Dedifferentiated amniotic fluid mesenchymal stem cell (primary cell): ENCODE measurements around the gene TROAP.
A peak's percentile ranks its signal among the peaks of the same experiment; 100 is the strongest.
"Not testable (repeated sequence)": the region's sequence is repeated elsewhere in the genome, so short reads cannot be mapped to it uniquely, and the experiment has no call there.

ENCODE experiments used
- DNase-seq: peaks from one replicate; pipeline ENCODE4 v3.0.0-alpha.2; 2016; ENCODE audit errors: extremely low spot score

The TROAP gene, protein sequence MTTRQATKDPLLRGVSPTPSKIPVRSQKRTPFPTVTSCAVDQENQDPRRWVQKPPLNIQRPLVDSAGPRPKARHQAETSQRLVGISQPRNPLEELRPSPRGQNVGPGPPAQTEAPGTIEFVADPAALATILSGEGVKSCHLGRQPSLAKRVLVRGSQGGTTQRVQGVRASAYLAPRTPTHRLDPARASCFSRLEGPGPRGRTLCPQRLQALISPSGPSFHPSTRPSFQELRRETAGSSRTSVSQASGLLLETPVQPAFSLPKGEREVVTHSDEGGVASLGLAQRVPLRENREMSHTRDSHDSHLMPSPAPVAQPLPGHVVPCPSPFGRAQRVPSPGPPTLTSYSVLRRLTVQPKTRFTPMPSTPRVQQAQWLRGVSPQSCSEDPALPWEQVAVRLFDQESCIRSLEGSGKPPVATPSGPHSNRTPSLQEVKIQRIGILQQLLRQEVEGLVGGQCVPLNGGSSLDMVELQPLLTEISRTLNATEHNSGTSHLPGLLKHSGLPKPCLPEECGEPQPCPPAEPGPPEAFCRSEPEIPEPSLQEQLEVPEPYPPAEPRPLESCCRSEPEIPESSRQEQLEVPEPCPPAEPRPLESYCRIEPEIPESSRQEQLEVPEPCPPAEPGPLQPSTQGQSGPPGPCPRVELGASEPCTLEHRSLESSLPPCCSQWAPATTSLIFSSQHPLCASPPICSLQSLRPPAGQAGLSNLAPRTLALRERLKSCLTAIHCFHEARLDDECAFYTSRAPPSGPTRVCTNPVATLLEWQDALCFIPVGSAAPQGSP

DNA sequence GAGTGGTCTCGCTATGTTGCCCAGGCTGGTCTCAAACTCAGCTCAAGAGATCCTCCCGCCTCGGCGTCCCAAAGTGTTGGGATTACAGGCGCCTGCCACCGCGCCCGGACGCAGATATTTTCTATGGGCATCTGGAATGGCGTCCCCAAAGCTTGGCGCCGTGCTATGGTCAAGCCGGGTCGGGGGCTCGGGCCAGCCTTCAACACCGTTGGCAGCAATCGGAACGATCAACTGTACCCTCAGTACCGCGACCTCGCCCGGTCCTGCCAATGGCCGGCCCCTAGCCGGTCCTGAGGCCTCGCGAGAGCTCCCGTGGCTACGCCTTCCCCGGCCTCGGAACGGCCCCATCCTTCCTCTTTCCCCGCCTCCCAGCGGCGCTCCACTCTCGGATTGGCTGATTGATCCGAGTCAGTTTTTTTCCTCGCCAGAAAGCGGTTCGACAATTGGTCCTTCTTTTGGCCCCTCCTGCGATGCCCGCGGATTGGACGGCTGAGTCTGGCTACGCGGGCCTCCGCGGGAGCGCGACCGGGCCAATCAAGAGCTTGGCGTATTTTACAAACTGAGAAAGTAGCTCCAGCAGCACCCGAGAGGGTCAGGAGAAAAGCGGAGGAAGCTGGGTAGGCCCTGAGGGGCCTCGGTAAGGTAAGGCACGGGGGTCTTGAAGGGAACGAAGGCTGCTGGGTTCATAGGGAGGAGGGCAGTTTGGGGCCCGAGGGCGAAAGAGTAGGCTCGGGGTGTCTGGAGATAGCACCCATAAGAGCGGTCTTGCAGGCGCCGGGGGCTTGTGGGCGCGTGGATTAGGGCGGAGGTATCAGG is at the start of gene TROAP:
Gene TROAP, plus strand, starts transcription at position 548 of the 816 bp plus-strand sequence. CDS start 354 bp downstream, outside the sequence.
- DNase-seq, result peak; percentile 99

DNA sequence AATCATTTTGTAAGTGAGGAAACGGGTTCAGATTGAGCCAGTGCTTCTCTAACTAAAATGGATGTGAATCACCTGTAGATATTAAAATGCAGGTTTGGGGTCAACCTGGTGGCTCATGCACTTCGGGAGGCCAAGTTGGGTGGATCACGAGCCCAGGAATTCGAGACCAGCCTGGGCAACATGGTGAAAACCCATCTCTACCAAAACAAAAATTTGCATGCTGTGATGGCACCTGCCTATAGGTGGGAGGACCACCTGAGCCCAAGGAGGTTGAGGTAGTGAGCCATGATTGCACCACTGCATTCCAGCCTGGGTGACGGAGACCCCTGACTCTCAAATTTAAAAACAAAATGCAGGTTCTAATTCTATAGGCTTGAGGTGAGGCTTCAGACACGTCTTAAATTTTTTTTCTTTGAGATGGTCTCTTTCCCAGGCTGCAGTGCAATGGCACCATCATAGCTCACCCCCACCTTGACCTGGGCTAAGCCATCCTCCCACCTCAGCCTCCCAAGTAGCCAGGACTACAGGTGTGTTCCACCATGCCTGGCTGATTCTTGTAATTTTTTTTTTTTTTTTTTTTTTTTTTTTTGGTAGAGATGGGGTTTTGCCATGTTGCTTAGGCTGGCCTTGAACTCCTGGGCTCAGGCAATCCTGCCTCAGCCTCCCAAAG is 49.2 kb upstream of the TROAP start:
- no peak for DNase-seq

DNA sequence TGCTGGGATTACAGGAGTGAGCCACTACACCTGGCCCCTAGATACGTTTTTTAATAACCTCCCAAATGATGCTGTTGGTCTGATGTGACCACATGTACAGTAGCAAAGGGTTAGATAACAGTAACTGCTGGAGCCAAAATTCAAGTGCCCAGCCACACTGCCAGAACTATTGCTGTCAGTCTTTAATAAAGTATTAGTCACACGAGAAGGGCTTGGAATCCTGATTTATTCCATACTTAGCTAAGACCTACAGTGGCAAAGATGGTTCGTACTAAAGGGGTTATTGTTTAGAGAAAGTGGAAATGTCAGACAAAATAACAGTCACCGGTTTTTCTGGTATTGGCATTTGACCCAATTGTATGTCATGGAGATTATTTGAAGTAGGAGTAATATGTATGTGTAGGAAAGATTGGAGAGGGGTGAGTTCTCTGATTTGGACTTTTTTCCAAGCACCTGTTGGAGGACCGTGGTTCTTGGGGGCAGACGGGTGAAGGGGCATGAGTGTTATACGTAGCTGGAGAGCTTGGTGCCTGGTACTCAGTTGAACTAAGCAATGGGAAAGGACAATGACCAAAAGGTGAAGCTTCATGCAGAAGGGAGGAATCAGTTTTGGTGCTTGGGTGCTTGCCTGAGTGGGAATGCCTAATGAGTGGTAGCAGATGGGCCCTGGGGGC is 48.5 kb upstream of the TROAP start:
- DNase-seq, result no peak

DNA sequence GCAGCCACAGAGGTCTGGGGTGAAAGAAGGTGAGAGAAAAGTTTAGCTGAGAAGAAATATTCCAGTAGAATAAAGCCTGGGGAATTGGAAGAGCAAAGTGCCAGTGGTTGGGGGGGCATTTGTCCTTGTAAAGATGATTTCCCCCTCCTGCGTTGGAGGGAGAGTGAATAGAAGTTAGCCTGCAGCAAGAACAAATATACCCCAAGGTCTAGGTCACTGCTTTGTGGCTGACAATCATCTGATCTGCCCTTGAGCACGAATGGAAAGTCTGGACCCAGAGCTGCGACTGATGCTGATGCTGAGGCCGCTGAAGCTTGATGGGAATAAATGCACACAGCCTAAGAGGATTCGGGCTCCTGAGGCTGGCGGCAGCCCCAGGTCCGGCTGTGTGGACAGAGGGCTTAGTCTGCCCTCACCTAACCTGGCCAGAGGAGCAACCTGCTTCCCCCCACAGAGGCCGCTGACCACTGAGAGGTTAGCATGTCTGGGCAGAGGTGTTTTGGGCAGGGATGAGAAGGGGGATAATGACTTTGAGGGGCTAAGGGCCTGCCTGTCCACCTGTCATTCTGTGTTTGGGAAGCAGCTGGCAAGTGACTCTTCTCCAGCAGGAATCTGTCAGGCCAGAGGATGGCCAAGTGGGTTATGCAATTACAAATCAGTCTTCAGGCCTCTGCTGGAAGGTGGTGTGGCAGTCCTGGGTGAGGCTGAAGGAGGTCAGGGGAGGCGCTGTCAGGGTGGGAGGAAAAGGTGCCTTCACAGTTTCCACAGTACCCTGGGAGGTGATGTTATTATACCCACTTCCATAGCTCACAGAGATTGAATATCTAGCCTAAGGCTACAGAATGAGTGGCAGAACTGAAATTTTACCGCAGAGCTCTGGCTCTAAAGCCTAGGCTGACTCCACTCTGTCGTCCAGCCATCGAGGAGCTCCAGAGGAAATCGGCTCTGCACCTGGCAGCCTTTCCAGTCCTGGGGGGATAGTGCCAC is 46.5 kb upstream of the TROAP start:
- DNase-seq, result no peak

DNA sequence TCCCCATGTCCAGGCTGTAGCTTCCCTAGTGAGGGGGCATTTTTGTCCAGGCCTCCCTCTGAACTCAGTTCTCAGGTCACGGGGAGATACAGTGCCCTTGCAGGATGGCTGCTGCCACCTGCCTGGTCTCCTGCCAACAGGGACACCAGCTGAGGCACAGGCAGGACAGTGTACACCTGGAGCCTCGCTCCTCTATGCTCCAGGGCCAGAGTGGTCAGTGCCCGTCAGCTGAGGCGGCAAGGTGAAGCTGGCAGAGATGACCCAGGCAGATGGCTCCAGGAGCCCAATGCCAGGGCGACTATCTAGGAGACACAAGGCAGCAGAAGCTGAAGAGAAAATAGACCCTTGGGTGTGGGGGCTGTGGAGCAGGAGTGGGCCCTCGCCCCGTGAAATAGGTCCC is 45.6 kb upstream of the TROAP start:
- no peak for DNase-seq

DNA sequence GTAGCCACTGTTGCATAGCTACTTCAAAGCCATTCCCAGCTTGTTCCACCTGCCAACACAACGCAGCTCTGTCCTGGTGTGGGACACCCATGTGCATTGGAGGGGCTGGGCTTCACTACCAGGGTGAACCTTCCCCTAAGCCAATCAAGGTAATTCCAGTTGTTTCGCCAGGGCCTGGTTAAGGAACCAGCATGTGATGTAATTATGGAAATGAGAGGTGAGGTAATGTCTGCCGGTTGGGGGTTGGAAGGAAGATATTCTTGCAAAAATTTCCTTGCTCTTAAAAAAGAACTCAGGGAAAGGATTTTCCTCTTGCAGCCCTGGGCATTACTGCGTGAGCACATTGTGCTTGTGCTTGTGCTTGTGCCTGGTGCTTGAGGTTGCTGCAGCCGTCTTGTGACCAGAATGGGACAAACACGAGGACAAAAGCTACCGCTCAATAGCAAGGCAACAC is 43.3 kb upstream of the TROAP start:
- no peak for DNase-seq

DNA sequence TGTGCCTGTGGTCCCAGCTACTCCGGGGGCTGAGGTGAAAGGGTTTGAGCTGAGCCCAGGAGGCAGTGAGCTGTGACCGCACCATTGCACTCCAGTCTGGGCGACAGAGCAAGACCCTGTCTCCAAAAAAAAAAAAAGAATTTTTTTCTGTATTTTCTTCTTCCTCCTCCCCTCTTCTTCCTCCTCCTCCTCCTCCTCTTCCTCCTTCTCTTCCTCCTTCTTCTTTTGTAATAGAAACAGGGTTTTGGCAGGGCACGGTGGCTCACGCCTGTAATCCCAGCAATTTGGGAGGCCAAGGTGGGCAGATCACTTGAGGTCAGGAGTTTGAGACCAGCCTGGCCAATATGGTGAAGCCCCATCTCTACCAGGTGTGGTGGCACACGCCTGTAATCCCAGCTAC is 42.5 kb upstream of the TROAP start:
- not testable (repeated sequence) for DNase-seq

DNA sequence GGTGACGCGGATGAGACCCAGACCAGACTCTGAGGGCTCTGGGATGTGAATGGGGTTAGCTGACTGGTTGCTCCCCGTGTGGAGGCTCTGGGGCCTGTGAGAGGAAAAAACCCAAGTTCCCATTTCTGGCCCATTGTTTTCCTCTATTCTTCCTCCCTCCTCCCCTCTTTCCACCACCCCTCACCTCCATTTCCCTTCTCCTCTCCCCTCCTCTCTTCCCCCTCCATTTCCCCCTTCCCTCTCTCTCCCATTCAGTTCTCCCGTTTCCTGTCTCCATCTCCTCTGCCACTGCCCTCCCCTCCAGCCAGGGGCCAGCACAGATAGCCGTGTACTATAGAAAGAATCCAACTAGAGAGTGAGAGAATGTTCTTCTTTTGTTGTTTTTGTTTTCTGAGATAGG is 40.8 kb upstream of the TROAP start:
- DNase-seq, result no peak

DNA sequence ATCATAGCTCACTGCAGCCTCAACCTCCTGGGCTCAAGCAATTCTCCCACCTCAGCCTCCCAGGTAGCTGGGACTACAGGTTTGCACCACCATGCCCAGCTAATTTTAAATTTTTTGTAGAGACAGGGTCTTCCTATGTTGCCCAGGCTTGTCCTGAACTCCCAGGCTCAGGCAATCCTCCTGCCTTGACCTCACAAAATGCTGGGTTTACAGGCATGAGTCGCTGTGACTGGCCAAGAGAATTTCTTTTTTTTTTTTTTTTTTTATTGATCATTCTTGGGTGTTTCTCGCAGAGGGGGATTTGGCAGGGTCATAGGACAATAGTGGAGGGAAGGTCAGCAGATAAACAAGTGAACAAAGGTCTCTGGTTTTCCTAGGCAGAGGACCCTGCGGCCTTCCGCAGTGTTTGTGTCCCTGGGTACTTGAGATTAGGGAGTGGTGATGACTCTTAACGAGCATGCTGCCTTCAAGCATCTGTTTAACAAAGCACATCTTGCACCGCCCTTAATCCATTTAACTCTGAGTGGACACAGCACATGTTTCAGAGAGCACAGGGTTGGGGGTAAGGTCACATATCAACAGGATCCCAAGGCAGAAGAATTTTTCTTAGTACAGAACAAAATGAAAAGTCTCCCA is 40.2 kb upstream of the TROAP start:
- DNase-seq, result not testable (repeated sequence)

DNA sequence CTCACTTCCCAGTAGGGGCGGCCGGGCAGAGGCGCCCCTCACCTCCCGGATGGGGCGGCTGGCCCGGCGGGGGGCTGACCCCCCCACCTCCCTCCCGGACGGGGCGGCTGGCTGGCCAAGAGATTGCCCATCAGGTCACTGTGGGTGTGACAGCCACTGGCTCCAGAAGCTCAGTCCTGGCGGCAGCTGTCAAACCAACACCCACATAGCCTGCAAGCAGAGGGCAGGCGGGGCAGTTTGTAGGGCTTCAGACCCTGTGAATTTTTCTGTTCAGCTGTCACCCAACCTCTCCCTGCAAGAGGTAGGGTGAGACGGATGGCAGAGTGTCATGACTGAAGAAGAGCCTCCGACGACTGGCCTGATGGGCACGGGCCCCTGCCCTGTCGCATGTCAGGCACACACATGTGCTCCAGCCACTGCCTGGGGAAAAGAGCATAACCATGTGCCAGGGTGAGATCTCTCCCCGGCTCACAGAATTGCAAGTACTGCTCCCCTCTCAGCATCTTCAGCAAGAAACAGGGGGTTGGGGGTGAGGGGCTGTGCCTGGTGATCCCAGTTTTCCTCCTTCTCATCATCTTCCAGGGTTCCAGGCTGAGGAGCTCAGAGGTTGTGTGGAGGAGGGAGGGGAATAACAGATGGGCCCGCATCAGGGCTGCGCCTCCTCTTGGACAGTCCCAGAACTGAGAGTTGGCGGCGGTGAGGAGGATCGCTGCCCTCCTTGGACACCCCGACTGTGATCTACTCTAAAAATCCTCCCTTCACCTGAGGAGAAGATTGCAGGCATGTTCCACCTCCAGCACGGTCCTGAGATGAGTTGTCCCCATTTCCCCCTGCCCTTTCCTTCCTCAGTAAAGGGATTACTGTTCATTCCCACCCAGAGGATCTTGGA is 39.3 kb upstream of the TROAP start:
- no peak for DNase-seq

DNA sequence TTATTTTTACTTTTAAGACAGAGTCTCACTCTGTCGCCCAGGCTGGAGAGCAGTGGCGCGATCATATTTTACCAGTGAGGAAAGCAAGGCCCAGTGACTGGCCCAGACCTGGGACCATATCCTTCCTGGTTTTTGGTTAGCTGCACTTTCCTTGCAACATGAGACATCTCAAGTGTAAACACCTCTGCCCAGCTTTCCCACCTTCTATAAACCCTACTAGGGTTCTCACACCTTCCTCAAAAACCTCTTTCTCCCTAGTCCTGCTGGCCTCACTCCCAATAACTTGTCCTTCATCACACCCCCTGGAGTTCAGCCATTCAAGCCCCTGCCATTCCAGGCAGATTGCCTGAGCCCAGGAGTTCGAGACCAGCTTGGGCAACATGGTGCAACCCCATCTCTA is 38.4 kb upstream of the TROAP start:
- no peak for DNase-seq

DNA sequence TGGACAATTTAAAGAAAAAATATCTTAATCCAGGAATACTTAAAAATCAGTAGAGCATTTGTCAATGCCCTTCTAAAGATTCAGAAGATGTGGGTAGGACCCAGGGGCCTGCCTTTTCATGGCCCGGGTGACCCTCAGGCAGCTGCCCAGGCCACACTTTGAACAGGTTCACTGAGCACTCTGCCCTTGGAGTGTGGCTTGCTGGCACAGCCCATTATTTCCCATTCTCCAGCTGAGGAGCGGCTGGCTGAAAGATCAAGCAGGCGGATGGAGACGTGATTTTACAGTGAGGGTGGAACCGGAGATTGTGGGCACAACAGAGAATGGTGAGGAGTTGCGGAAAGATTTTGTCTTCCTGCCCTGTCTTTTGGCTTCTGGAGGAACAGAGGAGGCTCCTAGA is 35.2 kb upstream of the TROAP start:
- no peak for DNase-seq

DNA sequence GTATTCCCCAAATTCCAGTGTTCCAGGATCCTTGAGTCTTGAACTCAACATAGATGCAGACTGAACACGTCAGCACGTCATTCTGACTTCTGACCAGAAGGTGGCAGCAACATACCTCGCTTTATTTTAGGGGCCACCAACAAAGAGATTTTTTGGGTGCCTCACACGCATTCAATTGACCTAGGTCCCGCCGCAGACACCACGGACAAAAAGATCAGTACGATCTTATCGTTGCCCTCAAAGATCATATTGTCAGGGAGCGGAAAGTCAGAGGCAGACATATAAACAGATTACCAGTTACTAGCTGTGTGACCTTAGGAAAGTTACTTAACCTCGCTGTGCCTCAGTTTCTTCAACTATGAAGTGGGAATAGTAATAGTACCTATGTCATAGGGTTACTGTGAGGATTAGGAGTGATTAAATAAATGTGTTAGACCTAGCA is 34.6 kb upstream of the TROAP start:
- peak; percentile 65 for DNase-seq

DNA sequence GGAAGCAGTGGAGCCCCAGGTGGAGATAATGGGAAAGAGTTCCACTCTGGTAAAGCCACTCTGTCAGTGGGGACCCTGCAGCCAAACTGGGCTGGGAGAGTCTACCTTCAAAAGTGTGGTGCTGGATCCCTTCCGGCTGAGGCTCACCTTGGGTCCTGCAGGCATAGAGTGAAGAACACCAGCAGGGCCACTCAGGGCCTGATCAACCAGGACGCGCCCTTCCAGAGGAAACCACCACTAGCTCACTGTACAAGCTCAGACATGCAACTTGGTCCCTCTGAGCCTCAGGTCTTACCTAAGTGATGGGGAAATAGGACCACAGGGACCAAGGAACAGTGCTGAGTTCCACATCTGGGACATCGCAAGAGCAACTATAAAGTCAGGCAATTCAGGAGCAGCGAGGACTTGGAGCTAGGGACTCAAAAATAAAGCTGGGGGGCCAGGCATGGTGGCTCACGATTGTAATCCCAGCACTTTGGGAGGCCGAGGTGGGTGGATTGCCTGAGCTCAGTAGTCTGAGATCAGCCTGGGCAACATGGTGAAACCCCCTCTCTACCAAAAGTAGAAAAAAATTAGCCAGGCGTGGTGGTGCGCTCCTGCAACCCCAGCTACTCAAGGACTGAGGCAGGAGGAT is 34.0 kb upstream of the TROAP start:
- no peak for DNase-seq

DNA sequence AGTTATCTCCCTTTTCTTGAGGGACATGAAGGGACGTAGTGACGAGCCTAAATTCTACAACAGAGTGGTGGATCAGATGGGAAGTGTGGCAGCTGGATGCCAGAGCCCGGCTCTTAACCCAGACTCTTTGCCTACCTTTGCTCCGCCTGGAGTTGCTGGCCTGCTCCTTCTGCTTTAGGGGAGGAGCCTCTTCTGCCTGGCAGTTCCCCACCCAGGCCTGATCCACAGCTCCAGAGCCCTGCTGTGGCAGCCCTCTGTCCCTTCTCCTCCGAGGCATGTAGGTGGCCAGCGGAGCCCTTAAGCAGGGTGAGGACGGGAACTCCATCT is 30.4 kb upstream of the TROAP start:
- no peak for DNase-seq

DNA sequence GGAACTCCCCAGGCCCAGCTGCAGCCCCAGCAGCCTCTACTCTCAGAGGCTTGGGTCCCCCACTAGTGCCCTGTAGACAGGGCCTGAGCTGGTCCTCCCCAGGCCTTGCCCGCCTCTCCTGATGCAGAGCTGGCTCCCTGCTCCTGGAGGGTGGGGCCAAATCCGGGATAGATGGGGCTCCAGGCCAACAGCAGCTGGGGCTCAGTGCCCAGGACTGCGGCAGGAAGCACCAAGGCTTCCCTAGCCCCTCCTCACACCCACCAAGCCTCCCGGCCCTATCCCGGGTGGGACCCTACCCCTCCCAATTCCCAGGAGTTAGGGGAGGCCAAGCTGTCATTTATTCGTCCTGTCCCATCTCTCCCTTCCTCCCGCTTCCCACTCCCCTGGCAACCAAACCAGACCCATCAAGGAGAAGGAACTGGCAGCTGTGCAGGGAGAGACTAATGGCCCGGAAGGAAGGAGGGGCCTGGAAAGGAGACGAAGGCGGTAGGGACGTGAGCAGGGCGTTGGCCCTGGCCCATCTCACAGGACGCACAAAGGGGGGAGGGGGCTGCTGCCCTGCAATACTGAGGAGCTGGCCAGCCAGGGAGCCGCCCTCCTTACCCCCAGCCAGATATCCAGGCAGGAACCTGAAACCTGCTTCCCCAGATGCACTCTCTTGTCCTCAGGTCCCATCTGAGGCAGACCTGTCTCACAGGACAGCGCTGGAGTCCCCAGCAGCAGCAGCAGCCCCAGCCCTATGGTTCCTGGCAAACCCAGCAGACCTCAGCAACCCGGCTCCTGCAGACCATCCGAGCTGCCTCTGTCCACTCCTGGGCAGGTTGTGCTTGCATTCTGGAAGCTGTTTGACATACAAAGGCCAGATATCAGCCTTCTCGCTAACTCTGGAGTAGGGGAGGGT is 29.7 kb upstream of the TROAP start:
- no peak for DNase-seq
